Measurements from ENCODE around the gene ZPLD1.

ZPLD1 gene

DNA sequence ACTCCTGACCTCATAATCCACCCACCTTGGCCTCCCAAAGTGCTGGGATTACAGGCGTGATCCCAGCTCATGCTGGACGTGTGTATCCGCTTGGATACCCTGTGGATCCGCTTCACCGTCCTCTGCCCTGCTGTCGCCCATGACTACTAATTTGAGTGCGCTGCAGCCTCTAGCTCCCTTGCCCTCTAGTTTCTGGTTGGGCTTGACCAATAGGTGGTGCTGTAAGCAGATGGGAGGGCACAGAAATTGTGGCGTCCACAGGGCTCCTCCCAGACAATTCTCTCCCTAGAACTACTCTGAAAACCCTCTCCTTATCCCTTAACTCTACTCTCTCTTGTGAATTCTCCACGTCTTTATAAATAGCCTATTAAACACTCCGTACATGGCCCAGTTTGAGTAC lies 36.2 kb downstream of the ZPLD1 start:
- no peak for DNase-seq

DNA sequence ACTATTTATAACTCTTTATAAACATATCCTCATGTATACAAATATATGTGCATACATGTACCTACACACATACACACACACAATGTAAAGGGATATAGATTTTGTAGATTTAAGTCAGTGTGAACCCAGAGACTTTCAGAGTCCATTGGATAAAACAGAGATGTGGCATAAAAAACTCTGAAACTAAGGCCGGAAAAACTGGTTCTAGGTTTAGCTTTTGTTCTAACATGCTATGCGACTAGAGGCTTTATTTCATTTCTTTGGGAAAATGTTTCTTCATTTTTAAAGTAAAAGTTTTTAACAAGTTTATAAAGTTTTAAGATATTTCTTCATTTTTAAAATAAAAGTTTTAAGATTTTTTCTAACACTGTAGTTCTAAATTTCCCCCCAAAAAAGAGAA lies 36.7 kb downstream of the ZPLD1 start:
- DNase-seq: no peak

DNA sequence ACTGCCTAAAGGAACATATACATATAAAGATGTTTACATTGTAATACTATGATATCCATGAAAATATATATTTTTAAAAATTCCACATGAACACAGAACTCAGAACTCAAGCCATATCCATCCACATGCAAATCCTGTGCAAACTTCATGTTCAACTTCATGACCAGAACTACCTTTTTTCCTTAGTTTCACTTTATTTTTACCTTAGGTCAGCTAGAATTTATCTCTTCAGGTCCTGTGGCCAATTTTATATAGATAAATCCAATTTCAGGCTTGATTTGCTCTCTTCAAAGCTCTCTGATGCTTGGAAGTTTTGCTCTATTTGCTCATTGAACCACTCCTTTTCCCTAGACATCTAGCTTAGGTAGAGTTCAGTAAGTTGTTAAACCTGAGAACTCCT lies 38.8 kb downstream of the ZPLD1 start:
- DNase-seq: no peak

DNA sequence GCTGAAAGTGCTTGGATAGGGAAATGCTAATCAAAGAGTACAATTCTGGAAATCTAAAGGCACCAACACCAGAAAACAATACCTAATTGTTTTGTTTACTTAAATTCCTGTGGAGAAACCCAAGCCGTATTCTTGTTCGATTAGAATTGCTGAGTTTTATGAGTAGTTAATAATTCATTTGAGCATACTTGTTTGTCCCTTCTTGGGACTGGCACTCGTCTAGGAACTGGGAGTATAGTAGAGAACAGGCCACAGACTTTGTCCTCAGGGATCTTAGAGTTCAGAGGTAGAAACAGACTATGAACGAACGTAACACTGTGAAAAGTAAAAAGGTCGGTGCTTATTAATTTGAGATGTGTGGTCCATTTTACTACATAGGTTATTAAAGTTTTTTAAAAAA lies 39.4 kb downstream of the ZPLD1 start:
- DNase-seq: no peak

DNA sequence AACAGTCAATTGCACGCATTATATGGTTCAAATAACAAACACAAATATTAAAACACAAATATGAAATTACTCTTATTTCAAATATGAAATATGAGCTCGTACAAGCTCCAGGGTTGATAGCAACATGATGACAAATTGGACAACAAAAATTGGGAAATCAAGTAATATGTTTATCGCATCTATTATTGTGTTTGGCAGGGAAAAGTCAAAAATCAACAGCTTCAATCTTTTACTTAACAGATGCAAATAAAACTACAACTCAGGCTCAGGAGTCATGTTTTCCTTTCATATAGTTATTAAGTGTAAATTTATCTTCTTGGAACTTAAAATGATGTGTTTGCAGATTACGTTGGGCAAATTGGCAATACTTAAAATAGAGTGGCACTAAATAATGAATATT lies 41.4 kb downstream of the ZPLD1 start:
- DNase-seq: no peak

DNA sequence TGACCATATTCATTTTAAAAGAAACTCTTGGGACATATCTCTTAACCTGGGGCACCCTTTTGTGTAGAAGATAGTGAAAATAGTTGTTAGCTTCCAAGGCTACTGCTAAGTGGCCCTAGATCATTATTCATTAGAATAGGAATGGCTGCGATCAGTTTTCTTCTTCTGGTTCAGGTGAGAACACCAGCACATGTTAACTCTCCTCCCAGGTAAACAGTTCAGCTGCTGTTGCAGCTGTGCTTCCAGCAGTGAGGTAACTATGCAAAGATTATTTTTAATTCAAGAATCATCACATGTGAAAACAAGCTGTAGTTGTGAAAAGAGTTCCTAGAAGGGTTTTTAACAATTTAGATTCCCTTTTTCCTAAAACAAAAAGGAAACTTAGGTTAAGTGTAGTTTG lies 43.3 kb downstream of the ZPLD1 start:
- no peak for DNase-seq

DNA sequence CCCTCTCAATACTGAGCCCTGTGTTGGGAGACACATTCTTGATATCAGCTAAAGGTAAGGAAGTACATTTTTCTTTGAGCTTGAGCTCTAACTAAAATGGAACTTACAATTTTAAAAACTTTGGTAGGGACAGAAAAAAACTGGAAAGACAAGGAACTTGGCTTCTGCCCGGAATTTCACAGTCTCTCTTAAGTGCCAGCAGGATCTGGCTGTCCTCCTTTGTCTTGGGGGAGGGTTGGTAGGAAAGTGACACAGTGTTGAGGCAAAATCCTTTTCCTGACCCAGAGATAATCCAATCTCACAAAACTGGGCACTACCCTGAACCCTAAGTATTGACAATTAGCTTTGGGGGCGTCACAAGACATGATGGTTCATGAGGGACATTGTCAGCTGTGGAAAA lies 45.3 kb downstream of the ZPLD1 start:
- DNase-seq: no peak

DNA sequence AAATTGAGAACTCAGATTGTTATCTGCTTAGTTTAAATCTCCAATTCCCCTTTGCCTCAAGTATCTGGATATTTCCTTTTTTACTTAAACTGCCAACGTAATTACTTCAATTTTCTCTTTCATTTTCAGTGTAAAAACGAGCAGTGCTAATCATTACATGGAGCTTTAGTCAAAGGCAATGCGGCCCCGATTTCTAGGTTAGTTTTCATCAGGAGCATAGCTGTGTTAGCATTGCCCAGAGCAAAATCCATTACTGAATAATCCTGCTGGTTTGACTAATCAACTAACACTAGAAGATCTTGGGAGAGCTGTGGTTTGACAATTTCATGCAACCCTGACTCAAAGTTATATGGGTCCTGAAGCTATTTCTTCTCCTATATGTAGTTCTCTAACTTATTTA lies 46.2 kb downstream of the ZPLD1 start:
- no peak for DNase-seq

DNA sequence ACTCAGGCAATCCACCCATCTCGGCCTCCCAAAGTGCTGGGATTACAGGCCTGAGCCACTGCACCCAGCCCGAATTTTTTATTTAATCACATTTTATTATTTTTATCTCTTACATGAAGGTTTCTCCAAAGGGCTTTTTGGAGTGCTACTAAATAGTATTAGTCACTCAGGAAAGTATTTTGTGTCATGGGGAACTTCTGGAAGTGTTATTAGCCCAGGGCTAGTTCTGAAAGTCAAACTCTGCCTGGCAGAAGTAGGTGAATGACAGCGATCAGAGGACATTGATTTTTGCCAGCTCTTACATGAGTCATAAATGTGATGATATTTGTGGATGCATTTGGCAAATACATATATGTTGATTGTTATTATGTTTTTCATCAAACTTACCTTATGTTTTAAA lies 48.7 kb downstream of the ZPLD1 start:
- DNase-seq: no peak

DNA sequence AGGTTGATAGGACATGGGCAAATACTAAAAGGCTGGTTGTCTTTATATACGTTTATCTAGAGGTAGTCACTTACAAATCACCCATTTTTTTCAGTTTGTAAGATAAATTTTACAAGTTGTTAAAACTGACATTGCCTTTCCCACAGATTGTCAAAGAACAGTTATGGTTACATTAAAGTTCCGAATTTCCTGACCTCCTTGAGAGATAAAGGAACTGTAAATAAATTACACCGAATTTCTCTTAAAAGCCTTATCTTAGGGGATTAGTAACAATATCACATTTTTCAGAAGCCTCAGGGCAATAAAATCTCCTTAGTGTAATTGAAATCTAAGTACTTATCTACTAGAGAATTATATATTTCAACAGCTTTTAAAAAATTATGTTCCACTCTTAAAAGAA lies 49.5 kb downstream of the ZPLD1 start:
- no peak for DNase-seq

DNA sequence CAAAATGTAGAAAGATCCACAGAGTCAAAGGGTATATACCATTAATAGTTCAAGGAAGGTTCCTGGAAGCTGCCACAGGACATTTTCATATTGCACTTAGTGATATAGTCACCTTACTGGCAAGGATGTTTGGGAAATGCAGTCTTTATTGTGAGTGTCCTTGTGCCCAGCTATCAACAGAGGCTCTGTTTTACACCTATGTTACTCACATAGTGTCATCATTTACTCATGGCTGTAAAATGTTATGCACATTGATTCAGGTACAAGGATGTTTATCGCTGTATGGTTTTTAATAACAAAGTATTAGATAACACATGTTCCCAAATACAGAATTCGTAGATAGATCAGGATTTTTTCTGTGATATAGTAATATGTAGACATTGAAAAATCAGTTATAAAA lies 50.9 kb downstream of the ZPLD1 start:
- DNase-seq: no peak

DNA sequence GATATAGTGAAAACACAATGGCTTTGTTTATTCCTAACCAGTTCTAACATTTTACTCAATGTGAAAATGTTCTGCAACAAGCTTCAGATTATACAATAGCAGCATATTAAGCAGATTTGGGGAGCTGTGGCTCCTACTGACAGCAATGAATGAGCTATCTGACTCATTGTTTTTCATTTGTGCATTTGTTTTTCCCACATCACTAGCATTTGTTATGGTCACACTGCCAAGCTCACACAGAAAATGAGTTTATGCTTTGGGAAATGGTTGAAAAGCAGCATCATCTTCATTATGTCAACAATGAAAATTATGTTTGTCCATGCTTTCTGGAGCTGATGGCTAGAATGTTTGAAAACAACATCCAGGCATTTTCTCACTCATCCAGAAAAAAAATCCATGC lies 53.5 kb downstream of the ZPLD1 start:
- DNase-seq: no peak

DNA sequence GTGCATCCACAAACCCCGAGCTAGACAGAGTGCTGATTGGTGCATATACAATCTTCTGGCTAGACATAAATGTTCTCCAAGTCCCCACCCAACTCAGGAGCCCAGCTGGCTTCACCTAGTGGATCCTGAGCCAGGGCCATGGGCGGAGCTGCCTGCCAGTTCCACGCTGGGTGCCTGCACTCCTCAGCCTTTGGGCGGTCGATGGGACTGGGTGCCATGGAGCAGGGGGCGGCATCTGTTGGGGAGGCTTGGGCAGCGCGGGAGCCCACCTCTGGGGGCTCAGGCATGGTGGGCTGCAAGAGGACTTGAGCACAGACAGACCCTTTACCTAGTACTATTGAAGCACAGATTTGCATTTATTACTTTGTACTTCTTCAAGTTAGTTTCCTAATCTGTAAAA lies 57.5 kb downstream of the ZPLD1 start:
- no peak for DNase-seq

DNA sequence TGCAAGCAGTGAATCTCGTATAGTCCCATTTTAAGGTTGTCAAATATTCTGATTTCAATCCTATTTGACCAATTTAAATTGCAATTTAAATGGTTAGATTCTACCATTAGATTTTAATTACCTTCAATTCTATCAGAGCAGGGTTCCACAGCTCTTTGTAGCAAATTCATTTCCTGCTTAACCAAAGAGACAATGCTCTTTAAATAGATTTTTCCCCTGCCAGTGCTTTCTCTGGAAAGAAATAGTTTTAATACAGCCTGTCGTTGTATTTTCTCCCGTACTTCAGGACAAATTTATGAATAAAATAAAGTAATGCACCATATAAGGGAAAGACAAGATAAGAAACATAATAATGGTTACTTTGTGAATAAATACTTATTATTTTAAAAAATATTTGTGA lies 62.8 kb downstream of the ZPLD1 start:
- no peak for DNase-seq

DNA sequence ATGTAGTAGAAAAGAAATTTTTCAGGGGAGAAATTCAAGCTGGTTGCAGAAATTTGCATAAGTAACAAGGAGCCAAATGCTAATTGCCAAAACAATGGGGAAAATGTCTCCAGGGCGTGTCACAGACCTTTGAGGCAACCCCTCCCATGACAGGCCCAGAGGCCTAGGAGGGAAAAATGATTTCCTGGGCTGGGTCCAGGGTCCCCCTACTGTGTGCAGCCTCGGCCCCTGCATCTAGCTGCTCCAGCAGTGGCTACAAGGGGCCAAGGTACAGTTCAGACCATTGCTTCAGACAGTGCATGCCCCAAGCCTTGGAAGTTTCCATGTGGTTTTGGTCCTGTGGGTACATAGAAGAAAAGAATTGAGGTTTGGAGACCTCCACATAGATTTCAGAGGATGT lies 70.7 kb downstream of the ZPLD1 start:
- no peak for DNase-seq

DNA sequence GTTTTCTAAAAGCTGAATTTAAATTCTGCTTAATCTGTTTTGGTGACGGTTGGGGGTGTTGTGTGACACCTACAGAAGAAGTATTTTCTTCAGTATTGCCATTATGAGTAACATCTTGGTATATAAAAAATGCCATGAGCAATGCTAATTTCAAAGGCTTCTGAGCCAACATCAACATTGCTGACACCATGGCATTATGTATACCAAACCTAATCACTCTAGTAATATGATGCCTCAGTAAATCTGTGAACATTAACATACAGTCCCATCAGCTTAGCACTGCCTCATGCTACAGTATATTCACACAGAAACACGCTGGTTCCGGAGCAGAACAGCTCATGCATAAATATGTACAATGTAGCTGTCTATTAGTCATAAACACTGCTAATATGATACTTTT lies 75.8 kb downstream of the ZPLD1 start:
- no peak for DNase-seq

DNA sequence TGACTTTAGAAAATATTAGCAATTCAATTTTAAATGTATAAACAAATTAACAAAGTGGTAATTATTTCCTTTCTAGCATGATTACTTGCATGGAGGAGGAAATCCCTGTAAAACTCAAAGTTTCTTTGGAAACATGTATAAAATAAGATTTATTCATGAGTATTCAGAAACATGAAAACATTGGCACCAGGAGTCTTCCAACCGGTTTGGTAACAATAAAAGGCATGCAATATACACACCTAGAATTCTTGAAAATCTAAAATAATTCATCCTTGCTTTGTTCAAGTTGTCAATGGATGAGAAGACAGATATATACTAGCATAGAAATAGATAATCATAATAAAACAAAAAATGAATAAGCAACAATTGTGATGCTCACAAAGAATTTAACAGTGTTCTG lies 76.4 kb downstream of the ZPLD1 start:
- no peak for DNase-seq

DNA sequence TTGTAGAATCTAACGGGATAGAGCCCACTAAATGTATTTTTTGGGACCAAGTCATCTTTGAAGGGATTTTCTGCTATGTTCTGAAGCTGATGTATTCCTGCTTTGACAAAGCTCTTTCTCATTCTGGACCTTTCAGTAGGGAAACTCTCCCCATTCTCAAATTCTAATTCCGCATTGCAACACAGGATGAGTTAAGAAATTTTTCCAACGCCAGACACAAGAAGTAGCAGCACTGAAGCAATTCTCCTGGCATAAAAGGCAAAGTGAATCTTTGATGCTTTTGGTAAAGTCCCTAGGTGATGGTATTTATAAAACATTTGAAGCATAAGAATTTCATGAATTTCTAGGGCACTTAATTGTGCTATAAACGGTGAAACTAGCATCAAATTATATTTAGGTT lies 76.8 kb downstream of the ZPLD1 start:
- peak in 1 of 2 donors; percentile 16 for DNase-seq

DNA sequence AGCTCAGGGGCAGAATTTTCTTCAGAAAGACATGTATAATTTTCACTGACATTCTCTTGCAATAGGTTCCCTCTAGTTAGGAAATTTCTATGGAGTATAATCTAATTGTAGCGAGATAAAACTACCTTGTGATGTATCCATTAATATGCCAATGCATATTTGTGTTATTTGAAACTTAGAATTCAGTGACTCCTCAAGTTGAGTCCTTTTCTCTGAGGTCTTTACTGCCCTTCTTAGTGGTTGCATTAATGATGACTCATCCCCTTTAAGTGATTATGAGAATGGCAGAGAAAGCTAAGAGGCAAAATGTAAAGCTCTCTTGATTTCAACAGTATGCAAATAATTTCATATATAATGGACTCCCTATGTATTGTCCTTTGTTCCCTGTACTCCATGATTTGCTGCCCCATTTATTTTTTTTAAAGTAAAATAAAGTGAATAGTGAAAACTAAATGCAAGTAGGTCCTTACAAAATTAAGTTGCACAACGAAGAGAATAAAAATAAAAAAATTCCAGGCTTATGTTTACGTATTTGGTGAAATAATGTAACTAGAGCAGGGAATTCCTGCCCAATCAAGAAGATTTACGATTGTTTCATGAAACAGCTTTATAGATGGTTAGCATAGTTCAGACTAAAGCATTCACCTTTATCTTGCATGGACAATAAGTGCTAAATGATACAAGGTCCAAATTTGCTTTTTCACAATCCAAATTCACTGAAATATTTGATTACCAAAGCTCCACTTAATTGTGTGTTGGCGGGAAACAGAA lies 78.1 kb downstream of the ZPLD1 start:
- DNase-seq: no peak

DNA sequence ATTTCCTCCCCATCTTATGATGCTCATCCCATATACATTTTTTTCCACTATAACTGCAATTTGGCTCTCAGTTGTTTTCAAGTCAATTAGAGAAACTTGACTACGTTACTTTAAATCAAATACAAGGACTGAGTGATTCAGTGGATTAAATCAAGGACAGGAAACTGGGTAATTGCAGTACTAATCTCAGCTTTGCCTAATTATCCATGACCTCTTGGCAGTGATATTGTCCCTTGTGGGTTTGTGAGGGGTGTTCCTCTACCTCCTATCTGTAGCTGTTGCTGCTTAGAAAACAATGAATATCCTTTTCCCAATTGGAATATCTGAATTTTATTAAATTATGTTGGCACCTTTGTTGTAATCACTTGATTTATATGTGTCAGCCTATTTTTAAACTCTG lies 79.4 kb downstream of the ZPLD1 start:
- no peak for DNase-seq

DNA sequence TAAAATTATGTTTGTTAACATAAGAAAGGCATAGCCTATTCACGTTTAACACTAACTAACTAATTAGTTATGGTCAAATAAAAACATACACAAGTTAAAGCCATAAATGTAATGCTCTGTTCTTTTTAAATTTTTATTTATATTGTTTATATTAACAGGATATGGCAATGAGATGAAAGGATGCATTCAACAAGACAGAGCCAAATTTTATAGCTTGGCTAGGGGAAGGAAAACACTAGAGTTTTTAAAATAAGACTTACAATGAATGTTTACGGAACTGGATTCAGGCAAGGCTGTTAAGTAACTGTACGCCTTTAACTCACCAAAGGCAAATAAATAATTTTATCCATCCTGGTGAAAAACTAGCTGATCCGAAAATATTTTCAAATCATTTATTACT lies 86.4 kb downstream of the ZPLD1 start:
- no peak for DNase-seq

DNA sequence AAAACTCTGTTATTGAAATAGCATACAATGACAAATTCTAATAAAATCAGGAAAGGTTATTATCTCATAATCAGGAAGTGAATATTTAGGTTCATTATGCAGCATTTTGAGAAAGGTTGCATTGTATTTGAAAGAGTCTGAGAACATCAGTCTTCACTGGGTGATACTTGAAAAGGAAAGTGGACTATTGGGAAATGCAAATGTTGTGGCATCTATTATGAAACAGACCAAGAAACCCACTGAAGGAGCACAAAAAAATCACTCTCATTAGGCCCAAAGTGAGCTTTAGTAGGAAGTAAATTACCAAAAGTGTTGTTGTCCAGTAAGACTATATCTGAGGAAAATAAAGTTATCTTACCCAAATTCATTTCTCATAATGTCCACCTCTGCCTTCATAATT lies 90.8 kb downstream of the ZPLD1 start:
- DNase-seq: peak in 1 of 2 donors; percentile 6

DNA sequence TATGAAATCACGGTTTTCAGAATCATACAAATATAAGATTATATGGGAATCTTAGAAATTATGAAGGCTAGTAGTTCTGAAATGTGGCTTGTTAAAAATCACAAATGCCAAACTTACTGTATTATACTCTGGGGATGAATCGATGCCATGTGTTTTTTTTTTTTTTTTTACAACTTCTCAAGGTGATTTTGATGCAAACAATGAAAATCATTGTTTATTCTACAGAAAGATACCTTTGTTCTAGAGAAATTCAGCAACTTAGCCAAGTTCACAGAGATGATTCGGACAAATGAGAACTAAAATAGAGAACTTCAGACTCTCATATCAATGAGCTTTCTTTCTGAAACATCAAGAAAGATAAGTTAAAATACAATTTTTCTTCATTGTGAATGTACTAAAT lies 92.0 kb downstream of the ZPLD1 start:
- DNase-seq: no peak

DNA sequence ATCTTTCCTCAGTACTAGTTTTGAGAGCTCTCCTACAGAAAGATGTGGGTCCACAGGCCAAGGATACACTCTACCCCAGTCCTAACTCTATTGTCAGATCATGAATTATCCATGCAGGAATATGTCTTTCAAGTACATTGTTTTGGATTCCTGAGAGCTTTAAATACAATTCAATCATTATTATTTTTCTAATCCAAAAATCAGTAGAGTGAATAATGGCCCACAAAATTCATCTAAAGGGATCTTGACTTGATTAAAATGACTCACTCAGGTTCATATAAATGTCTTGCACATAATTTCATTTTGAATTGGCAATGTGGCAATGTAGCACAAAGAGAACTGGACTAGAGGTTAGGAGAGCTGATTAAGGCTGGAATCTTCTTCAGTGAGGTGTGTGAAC lies 93.9 kb downstream of the ZPLD1 start:
- DNase-seq: no peak

All from inflammatory macrophage treated with lipopolysaccharide for 1 hour (primary cell).